ENCODE results near the gene HSPA12A. TPM values are rescaled to one million over a fixed set of nuclear protein-coding genes. Genes with fewer than 3 reads are reported as not detected.

HSPA12A gene
- total RNA-seq, 1 donor from 2014 or later = 13.7 TPM

DNA sequence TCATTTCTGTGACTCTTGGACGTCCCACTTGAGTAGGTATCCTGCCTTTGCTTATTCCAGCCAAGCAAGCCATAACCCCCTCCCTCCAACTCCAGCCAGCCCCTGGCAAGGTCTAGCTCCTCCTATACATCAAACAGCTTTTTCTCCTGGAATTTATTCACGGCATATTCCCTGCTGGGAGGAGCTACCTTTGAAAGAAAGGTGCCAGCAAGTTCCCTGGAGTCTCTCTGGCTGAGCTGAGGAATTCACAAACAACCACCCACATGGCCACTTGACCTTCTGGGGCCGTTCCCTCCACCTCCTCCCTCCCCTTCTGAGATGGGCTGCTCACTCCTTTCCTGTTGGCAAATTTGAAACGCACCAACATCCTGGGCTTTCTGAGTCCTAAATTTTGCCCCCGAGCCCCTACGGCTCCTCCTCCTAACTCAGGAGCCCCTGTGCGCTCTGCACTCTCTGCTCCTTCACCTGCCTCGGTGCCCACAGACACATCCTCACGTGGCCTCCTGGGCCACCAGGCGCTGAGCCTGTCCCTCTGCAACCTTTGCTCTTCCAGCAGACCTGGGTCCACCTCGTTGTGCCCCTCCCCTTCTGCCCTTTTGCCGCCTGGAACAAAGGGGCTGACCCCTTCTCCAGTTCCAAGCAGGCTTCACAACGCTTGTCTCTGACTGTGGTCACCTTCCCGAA, 48.0 kb downstream of the HSPA12A start:
- Histone ChIP-seq H3K27me3 (ENCODE audit: control insufficient read depth, insufficient read depth, low read length) (no peaks in the 10 kb centered on the region), H3K4me3 (ENCODE audit: low read depth, low read length) (no peak overlapping the region), H3K36me3 (ENCODE audit: control insufficient read depth, insufficient read depth, low read length) (peaks cover 9% of the 10 kb centered on the region)
- no peak for TF ChIP-seq CTCF (IDR thresholded peaks at IDR 0.05; ENCODE audit: insufficient read depth, low read length, poor library complexity, severe bottlenecking)
- DNase-seq (ENCODE audit: low read depth) = no peak

DNA sequence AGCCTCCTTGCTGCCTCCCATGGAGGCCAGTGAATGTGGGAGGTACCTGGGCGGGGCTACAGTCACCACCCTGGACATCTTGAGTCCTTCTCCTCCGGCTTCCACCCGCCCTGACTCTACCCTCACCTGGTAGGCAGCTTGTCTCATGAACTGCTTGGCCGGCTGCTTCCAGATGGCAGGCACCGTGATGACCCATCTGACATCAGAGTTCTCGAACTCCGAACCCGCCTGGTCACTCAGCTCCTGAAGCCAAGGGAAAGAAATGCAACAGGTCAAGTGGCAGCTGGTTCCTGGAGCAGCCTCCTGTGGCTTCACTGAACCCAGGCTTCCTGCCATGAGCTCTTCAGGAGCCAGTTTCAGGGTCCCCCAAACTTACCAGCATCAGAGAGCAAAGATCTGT, 50.1 kb downstream of the HSPA12A start:
- no peak for TF ChIP-seq CTCF (IDR thresholded peaks at IDR 0.05; ENCODE audit: insufficient read depth, low read length, poor library complexity, severe bottlenecking)
- H3K4me3 ChIP-seq (ENCODE audit: low read depth, low read length) = no peak overlapping the region

DNA sequence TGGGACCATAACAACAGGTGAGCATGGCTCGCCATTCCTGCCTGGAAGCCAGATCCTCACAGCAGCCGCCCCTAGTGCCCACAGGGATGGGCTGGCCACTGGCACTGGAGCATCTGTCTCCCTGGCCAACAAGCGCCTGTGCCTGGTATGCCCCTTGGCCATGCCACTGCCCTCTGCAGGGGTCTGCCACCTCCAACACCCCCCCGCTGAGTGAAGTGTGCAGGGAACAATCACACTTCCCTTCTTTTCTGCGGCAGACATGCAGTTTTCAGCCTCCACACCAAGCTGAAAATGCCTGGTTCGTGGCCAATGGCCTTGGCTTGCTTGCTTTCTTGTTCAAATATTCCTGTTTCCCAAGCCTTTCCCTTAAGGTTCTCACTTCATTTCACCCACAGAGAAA, 50.7 kb downstream of the HSPA12A start:
- DNase-seq (ENCODE audit: low read depth) = no peak
- no peak for TF ChIP-seq CTCF (IDR thresholded peaks at IDR 0.05; ENCODE audit: insufficient read depth, low read length, poor library complexity, severe bottlenecking)
- peaks cover 7% of the 10 kb centered on the region for H3K36me3 ChIP-seq (ENCODE audit: control insufficient read depth, insufficient read depth, low read length)
- H3K4me3 ChIP-seq (ENCODE audit: low read depth, low read length) = no peak overlapping the region
- H3K27me3 ChIP-seq (ENCODE audit: control insufficient read depth, insufficient read depth, low read length) = no peaks in the 10 kb centered on the region

More for the DNA sequence above, 50.1 kb downstream of the HSPA12A start:
- no peak for DNase-seq (ENCODE audit: low read depth)
- H3K27me3 ChIP-seq (ENCODE audit: control insufficient read depth, insufficient read depth, low read length) = no peaks in the 10 kb centered on the region
- peaks cover 7% of the 10 kb centered on the region for H3K36me3 ChIP-seq (ENCODE audit: control insufficient read depth, insufficient read depth, low read length)

GRCh38 chr10:116690356-116691322, 51.7 kb downstream of the HSPA12A start:
- no peak for TF ChIP-seq CTCF (IDR thresholded peaks at IDR 0.05; ENCODE audit: insufficient read depth, low read length, poor library complexity, severe bottlenecking)
- Histone ChIP-seq H3K4me3 (ENCODE audit: low read depth, low read length) (no peak overlapping the region), H3K27me3 (ENCODE audit: control insufficient read depth, insufficient read depth, low read length) (no peaks in the 10 kb centered on the region), H3K36me3 (ENCODE audit: control insufficient read depth, insufficient read depth, low read length) (peaks cover 7% of the 10 kb centered on the region)
- DNase-seq (ENCODE audit: low read depth) = no peak

GRCh38 chr10:116689744-116690143, 52.6 kb downstream of the HSPA12A start:
- Histone ChIP-seq H3K27me3 (ENCODE audit: control insufficient read depth, insufficient read depth, low read length) (no peaks in the 10 kb centered on the region), H3K36me3 (ENCODE audit: control insufficient read depth, insufficient read depth, low read length) (peaks cover 7% of the 10 kb centered on the region), H3K4me3 (ENCODE audit: low read depth, low read length) (no peak overlapping the region)
- no peak for TF ChIP-seq CTCF (IDR thresholded peaks at IDR 0.05; ENCODE audit: insufficient read depth, low read length, poor library complexity, severe bottlenecking)
- DNase-seq (ENCODE audit: low read depth) = no peak

Data from kidney epithelial cell (primary cell).